C4-2B (cell line): Measurements from ENCODE around the gene SLC9B2.

Experiments
- CTCF ChIP-seq: fragments of 450-650 bp; conservative IDR thresholded peaks from 2 replicates; pipeline ENCODE4 v1.5.1; 2017; ENCODE audit warnings: mild to moderate bottlenecking
- ZFX ChIP-seq: fragments of 450-650 bp; IDR thresholded peaks from 2 replicates; pipeline ENCODE4 v1.6.1; 2017

- TF ChIP-seq CTCF (no peak), ZFX (no peak)
Observed at GRCh38 chr4:103085555-103086196, 9.1 kb upstream of the SLC9B2 start.
